Measurements from ENCODE around the gene ZNF787. TPM values are rescaled to one million over a fixed set of nuclear protein-coding genes. Genes with fewer than 3 reads are reported as not detected.
A peak's percentile ranks its signal among the peaks of the same experiment; 100 is the strongest.

Gene ZNF787
- total and polyA plus RNA-seq, 4 donors, result 2.9 to 23.6 (median 18.8) TPM

- Histone ChIP-seq H3K9me3 (ENCODE audit: control insufficient read depth in 4 of 4, low read length in 3 of 4) (no peaks in the 10 kb centered on the region), H3K4me1 (ENCODE audit: control insufficient read depth in 4 of 4, insufficient read depth in 4 of 4, low read length in 3 of 4) (peaks cover 13 to 78% (median 68%) of the 10 kb centered on the region in 4 donors), H3K36me3 (ENCODE audit: control insufficient read depth in 4 of 4, insufficient read depth in 3 of 4, low read depth in 1 of 4, low read length in 3 of 4) (no peaks in the 10 kb centered on the region), H3K27me3 (ENCODE audit: control insufficient read depth in 4 of 4, insufficient read depth in 4 of 4, low read length in 3 of 4) (no peaks in the 10 kb centered on the region), H3K4me3 (ENCODE audit: low read depth in 1 of 3, low read length in 3 of 3) (peak overlapping the region; percentile 52 to 83 (median 67)), H3K27ac (ENCODE audit: low read depth in 1 of 2, low read length in 2 of 2) (peak overlapping the region; percentile 90), H3K9ac (ENCODE audit: low read depth in 1 of 2, low read length in 2 of 2) (peak overlapping the region; percentile 61 to 90)
- DNase-seq (ENCODE audit: low spot score), result no peak
- WGBS, result 1% methylated on average over 24 of the region's 26 CpGs
- TF ChIP-seq GABPA (IDR thresholded peaks at IDR 0.05 in 1 of 2, conservative IDR thresholded peaks at IDR 0.05 in 1 of 2) (no peak), MAX (IDR thresholded peaks at IDR 0.05) (no peak), TAF1 (conservative IDR thresholded peaks at IDR 0.05) (no peak), REST (IDR thresholded peaks at IDR 0.05) (no peak), RXRA (IDR thresholded peaks at IDR 0.05) (no peak), EGR1 (IDR thresholded peaks at IDR 0.05; ENCODE audit: low read depth in 2 of 2) (no peak), YY1 (IDR thresholded peaks at IDR 0.05) (no peak), FOXA1 (IDR thresholded peaks at IDR 0.05) (no peak), NR2F2 (IDR thresholded peaks at IDR 0.05) (no peak), RAD21 (IDR thresholded peaks at IDR 0.05) (no peak), HNF4G (IDR thresholded peaks at IDR 0.05) (no peak), FOXA2 (IDR thresholded peaks at IDR 0.05) (no peak), SP1 (IDR thresholded peaks at IDR 0.05) (no peak), CTCF (IDR thresholded peaks at IDR 0.05; ENCODE audit: low read depth, low read length, missing input control) (no peak), ZBTB33 (IDR thresholded peaks at IDR 0.05) (no peak), JUND (IDR thresholded peaks at IDR 0.05) (no peak), ATF3 (IDR thresholded peaks at IDR 0.05) (no peak), HNF4A (conservative IDR thresholded peaks at IDR 0.05) (no peak)
Measured at GRCh38 chr19:56141417-56141993, 20.4 kb upstream of the ZNF787 start.

Measured in liver (tissue), 9 donors.